ENCODE measurements around the gene GRAMD4. TPM values are rescaled to one million over a fixed set of nuclear protein-coding genes. Genes with fewer than 3 reads are reported as not detected.

Gene GRAMD4
- total RNA-seq, 4 donors from 2014 or later, result 146 to 981 (median 258) TPM

- Histone ChIP-seq H3K27ac (no peak overlapping the region), H3K4me3 (no peak overlapping the region), H3K27me3 (no peaks in the 10 kb centered on the region), H3K4me1 (peaks cover 6 to 51% (median 17%) of the 10 kb centered on the region in 4 donors), H3K9me3 (no peaks in the 10 kb centered on the region), H3K36me3 (no peaks in the 10 kb centered on the region)
- DNase-seq, result no peak
- intact Hi-C loops (cut with DNase I; ENCODE audit: low total_unique reads) (no loop called here), in situ Hi-C loops (cut with MboI; ENCODE audit: low pct_ligation_motif_present in 1 of 4, low pct_unique_long_range_greater_than_20kb in 1 of 4, low sequenced_read_pairs in 3 of 4) (loop anchor here in 1 of 4 donors (25.0 kb wide), 1 partner anchor 164 kb away; no protein-coding TSS in a partner anchor)
- 75% methylated on average over 36 of the region's 38 CpGs; no CpG with 5 or more reads in 1 of the 2 donors for WGBS, 2 donors (ENCODE audit: low coverage in 1 of 2)
- TF ChIP-seq, protein P1, sequence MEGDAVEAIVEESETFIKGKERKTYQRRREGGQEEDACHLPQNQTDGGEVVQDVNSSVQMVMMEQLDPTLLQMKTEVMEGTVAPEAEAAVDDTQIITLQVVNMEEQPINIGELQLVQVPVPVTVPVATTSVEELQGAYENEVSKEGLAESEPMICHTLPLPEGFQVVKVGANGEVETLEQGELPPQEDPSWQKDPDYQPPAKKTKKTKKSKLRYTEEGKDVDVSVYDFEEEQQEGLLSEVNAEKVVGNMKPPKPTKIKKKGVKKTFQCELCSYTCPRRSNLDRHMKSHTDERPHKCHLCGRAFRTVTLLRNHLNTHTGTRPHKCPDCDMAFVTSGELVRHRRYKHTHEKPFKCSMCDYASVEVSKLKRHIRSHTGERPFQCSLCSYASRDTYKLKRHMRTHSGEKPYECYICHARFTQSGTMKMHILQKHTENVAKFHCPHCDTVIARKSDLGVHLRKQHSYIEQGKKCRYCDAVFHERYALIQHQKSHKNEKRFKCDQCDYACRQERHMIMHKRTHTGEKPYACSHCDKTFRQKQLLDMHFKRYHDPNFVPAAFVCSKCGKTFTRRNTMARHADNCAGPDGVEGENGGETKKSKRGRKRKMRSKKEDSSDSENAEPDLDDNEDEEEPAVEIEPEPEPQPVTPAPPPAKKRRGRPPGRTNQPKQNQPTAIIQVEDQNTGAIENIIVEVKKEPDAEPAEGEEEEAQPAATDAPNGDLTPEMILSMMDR (IDR thresholded peaks at IDR 0.05), result no peak
- no peak for TF ChIP-seq EP300 (IDR thresholded peaks at IDR 0.05; ENCODE audit: low read depth)
- no peak for TF ChIP-seq POLR2A (IDR thresholded peaks at IDR 0.05)
- no peak for TF ChIP-seq POLR2AphosphoS5 (IDR thresholded peaks at IDR 0.05)
Measured at GRCh38 chr22:46726066-46726985, 106.1 kb downstream of the GRAMD4 start.

DNA sequence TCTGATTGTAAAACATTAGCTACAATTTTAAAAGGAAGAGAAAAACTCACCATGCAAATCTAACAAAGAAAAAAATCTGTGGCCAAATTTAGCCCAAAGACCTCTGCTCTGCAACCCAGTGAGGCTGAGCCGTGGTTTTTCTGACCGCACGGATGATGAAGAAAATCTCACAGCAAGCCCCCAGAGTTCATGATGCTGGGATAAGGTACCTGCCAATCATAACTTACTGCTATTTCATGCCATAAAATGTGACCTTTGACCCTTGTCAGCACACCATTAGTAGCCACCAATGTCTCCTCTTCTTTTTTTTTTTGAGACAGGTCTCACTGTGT is 106.8 kb downstream of the GRAMD4 start:
- Histone ChIP-seq H3K4me1 (peaks cover 7 to 57% (median 23%) of the 10 kb centered on the region in 4 donors), H3K36me3 (no peaks in the 10 kb centered on the region), H3K4me3 (no peak overlapping the region), H3K27me3 (no peaks in the 10 kb centered on the region), H3K27ac (no peak overlapping the region), H3K9me3 (no peaks in the 10 kb centered on the region)
- DNase-seq, result no peak
- intact Hi-C loops (cut with DNase I; ENCODE audit: low total_unique reads), result no loop called here
- TF ChIP-seq POLR2AphosphoS5 (IDR thresholded peaks at IDR 0.05) (no peak), EP300 (IDR thresholded peaks at IDR 0.05; ENCODE audit: low read depth) (no peak), POLR2A (IDR thresholded peaks at IDR 0.05) (no peak)
- TF ChIP-seq, protein P1 (IDR thresholded peaks at IDR 0.05), result no peak
- in situ Hi-C loops (cut with MboI; ENCODE audit: low pct_ligation_motif_present in 1 of 4, low pct_unique_long_range_greater_than_20kb in 1 of 4, low sequenced_read_pairs in 3 of 4), result loop anchor here in 1 of 4 donors (25.0 kb wide), 1 partner anchor 165 kb away; no protein-coding TSS in a partner anchor
- 80 to 89% methylated on average over 3 of the region's 3 CpGs for WGBS, 2 donors (ENCODE audit: low coverage in 1 of 2)

GRCh38 chr22:46727813-46728364 is 107.7 kb downstream of the GRAMD4 start:
- no peak for DNase-seq
- Histone ChIP-seq H3K4me1 (peaks cover 7 to 66% (median 26%) of the 10 kb centered on the region in 4 donors), H3K9me3 (no peaks in the 10 kb centered on the region), H3K4me3 (no peak overlapping the region), H3K27ac (no peak overlapping the region), H3K36me3 (no peaks in the 10 kb centered on the region), H3K27me3 (no peaks in the 10 kb centered on the region)
- WGBS, 2 donors (ENCODE audit: low coverage in 1 of 2), result 92% methylated on average over 16 of the region's 19 CpGs; no CpG with 5 or more reads in 1 of the 2 donors
- in situ Hi-C loops (cut with MboI; ENCODE audit: low pct_ligation_motif_present in 1 of 4, low pct_unique_long_range_greater_than_20kb in 1 of 4, low sequenced_read_pairs in 3 of 4) (loop anchor here in 1 of 4 donors (25.0 kb wide), 1 partner anchor 166 kb away; no protein-coding TSS in a partner anchor), intact Hi-C loops (cut with DNase I; ENCODE audit: low total_unique reads) (no loop called here)
- TF ChIP-seq POLR2A (IDR thresholded peaks at IDR 0.05) (no peak), EP300 (IDR thresholded peaks at IDR 0.05; ENCODE audit: low read depth) (no peak), POLR2AphosphoS5 (IDR thresholded peaks at IDR 0.05) (no peak)
- TF ChIP-seq, protein P1 (IDR thresholded peaks at IDR 0.05), result no peak

DNA sequence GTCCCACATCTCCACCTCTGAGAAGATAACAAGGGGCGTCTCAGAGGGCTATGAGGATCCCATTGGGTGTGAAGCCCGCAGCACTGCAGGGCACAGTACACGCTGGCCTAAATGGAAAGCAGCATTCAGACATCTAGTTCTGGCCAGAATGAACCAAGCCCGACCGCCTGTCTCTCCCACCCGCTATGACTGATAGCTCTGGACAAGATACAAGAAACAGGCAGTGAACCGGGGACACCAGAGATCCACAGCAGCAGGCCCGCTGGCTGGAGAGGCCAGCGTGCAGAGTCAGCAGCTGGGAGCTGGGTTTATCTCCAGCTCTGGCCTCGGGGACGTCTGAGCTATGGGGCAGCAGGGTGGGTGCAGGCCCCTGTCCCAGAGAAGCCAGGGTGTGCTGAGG is 108.3 kb downstream of the GRAMD4 start:
- H3K36me3 ChIP-seq, result no peaks in the 10 kb centered on the region
- no peak for DNase-seq
- no peaks in the 10 kb centered on the region for H3K9me3 ChIP-seq
- 87% methylated on average over 10 of the region's 11 CpGs; no CpG with 5 or more reads in 1 of the 2 donors for WGBS, 2 donors (ENCODE audit: low coverage in 1 of 2)
- H3K27me3 ChIP-seq, result no peaks in the 10 kb centered on the region
- in situ Hi-C loops (cut with MboI; ENCODE audit: low pct_ligation_motif_present in 1 of 4, low pct_unique_long_range_greater_than_20kb in 1 of 4, low sequenced_read_pairs in 3 of 4) (loop anchor here in 1 of 4 donors (25.0 kb wide), 1 partner anchor 166 kb away; no protein-coding TSS in a partner anchor), intact Hi-C loops (cut with DNase I; ENCODE audit: low total_unique reads) (no loop called here)
- no peak overlapping the region for H3K4me3 ChIP-seq
- peaks cover 10 to 70% (median 28%) of the 10 kb centered on the region in 4 donors for H3K4me1 ChIP-seq
- no peak overlapping the region for H3K27ac ChIP-seq
- TF ChIP-seq EP300 (IDR thresholded peaks at IDR 0.05; ENCODE audit: low read depth) (no peak), POLR2AphosphoS5 (IDR thresholded peaks at IDR 0.05) (no peak), POLR2A (IDR thresholded peaks at IDR 0.05) (no peak)
- TF ChIP-seq, protein P1 (IDR thresholded peaks at IDR 0.05), result no peak

Data from transverse colon (tissue), 4 donors.